ENCODE results near the gene MFSD2A. TPM values are rescaled to one million over a fixed set of nuclear protein-coding genes. Genes with fewer than 3 reads are reported as not detected.

MFSD2A gene
- polyA plus RNA-seq, 1 of the 3 experiments (the other 2 are of a cell fraction): 6.3 TPM

DNA sequence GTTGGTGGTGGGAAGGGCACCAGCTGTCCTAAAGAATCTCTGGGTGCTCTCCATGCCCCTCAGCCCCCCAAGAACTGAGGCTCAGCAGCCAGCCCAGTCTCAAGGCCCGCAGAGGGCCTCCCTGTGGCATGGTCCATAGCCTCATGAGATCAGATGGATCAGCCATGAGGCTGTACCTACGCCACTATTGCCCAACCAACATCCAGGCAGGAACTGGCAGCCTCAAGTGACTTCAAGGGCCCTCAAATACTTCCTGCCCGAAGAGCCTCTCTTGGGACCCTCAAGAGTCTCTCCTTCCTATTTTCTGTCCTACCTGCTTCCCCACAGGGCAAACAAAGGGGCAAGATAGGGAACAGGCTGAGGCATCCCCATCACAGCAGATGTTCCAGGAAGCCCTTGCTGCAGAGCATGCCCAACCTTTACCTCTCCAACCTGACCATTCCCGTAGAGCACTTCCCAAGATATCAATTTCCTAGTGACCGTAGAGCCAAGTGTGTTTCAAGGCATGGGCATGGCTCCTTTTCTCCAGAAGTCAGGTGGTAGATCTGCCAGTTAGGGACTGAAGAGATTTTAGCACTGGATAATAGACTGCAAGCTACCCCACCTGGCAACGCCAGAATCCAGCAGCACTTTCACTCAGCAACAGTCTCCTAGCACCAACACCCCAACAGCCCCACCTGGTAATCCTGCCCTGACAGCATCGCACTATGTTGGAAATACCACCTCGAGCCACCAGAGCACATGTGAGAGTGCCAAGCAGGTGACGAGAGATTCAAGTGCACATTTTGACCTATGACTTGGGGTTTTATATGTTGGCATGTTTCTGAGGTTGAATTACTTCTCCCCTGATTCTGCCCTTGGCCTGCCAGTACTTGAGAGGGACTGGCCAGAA lies 13.7 kb upstream of the MFSD2A start:
- CTCF ChIA-PET: interaction anchor here (1.7 kb wide), 1 partner anchor 22 kb away, joined by 7 read pairs; no protein-coding TSS in a partner anchor
- no peaks in the 10 kb centered on the region for H3K36me3 ChIP-seq (replicated peaks in 1 of 2; ENCODE audit: control insufficient read depth in 1 of 2, insufficient read depth in 2 of 2, low read length in 1 of 2)
- no peak overlapping the region for H3K4me2 ChIP-seq
- no peaks in the 10 kb centered on the region; a peak in 1 of 4 replicates for H3K4me1 ChIP-seq (ENCODE audit: control insufficient read depth in 1 of 2, insufficient read depth in 2 of 2, low read depth in 1 of 2, low read length in 1 of 2)
- H3K9me3 ChIP-seq: no peaks in the 10 kb centered on the region
- no peaks in the 10 kb centered on the region for H3K79me2 ChIP-seq (ENCODE audit: insufficient read depth)
- no peak for TF ChIP-seq TAF1 (IDR thresholded peaks at IDR 0.05; ENCODE audit: borderline replicate concordance, low read depth, low read length)
- TF ChIP-seq TEAD4 (IDR thresholded peaks at IDR 0.05; ENCODE audit: borderline replicate concordance, insufficient read depth): no peak
- TF ChIP-seq, protein P1, sequence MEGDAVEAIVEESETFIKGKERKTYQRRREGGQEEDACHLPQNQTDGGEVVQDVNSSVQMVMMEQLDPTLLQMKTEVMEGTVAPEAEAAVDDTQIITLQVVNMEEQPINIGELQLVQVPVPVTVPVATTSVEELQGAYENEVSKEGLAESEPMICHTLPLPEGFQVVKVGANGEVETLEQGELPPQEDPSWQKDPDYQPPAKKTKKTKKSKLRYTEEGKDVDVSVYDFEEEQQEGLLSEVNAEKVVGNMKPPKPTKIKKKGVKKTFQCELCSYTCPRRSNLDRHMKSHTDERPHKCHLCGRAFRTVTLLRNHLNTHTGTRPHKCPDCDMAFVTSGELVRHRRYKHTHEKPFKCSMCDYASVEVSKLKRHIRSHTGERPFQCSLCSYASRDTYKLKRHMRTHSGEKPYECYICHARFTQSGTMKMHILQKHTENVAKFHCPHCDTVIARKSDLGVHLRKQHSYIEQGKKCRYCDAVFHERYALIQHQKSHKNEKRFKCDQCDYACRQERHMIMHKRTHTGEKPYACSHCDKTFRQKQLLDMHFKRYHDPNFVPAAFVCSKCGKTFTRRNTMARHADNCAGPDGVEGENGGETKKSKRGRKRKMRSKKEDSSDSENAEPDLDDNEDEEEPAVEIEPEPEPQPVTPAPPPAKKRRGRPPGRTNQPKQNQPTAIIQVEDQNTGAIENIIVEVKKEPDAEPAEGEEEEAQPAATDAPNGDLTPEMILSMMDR (IDR thresholded peaks at IDR 0.05): no peak
- no peak for TF ChIP-seq GABPA (IDR thresholded peaks at IDR 0.05; ENCODE audit: low read depth)
- TF ChIP-seq RXRA (IDR thresholded peaks at IDR 0.05; ENCODE audit: borderline replicate concordance, low read depth): no peak
- TF ChIP-seq RAD21 (IDR thresholded peaks at IDR 0.05; ENCODE audit: low read length): no peak
- TF ChIP-seq TCF12 (IDR thresholded peaks at IDR 0.05): no peak
- no peak for TF ChIP-seq FOXJ3 (CRISPR knock-in tag; IDR thresholded peaks at IDR 0.05)
- no peak for TF ChIP-seq EP300 (IDR thresholded peaks at IDR 0.05; ENCODE audit: borderline replicate concordance in 1 of 2, low read depth in 1 of 2, low read length in 1 of 2)
- TF ChIP-seq, protein P2, sequence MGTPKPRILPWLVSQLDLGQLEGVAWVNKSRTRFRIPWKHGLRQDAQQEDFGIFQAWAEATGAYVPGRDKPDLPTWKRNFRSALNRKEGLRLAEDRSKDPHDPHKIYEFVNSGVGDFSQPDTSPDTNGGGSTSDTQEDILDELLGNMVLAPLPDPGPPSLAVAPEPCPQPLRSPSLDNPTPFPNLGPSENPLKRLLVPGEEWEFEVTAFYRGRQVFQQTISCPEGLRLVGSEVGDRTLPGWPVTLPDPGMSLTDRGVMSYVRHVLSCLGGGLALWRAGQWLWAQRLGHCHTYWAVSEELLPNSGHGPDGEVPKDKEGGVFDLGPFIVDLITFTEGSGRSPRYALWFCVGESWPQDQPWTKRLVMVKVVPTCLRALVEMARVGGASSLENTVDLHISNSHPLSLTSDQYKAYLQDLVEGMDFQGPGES (IDR thresholded peaks at IDR 0.05; ENCODE audit: low read depth, low read length): no peak
- TF ChIP-seq CHD2 (IDR thresholded peaks at IDR 0.05; ENCODE audit: low read length, partially characterized antibody): no peak
- TF ChIP-seq YY1 (IDR thresholded peaks at IDR 0.05; ENCODE audit: low read depth): no peak
- no peak for TF ChIP-seq NFIC (IDR thresholded peaks at IDR 0.05; ENCODE audit: borderline replicate concordance)
- TF ChIP-seq FOXM1 (IDR thresholded peaks at IDR 0.05; ENCODE audit: low read depth): no peak
- TF ChIP-seq, protein P3, sequence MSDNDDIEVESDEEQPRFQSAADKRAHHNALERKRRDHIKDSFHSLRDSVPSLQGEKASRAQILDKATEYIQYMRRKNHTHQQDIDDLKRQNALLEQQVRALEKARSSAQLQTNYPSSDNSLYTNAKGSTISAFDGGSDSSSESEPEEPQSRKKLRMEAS (IDR thresholded peaks at IDR 0.05; ENCODE audit: low read depth): no peak
- no peak for TF ChIP-seq SIN3A (IDR thresholded peaks at IDR 0.05; ENCODE audit: borderline replicate concordance, low read depth, low read length)
- TF ChIP-seq, protein P4, sequence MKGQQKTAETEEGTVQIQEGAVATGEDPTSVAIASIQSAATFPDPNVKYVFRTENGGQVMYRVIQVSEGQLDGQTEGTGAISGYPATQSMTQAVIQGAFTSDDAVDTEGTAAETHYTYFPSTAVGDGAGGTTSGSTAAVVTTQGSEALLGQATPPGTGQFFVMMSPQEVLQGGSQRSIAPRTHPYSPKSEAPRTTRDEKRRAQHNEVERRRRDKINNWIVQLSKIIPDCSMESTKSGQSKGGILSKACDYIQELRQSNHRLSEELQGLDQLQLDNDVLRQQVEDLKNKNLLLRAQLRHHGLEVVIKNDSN (IDR thresholded peaks at IDR 0.05; ENCODE audit: borderline replicate concordance, low read depth): no peak
- no peaks in the 10 kb centered on the region for H3K9me2 ChIP-seq
- no peak overlapping the region for H3K4me3 ChIP-seq (ENCODE audit: low read depth in 2 of 2, low read length in 1 of 2)
- no peak overlapping the region for H3K9ac ChIP-seq
- no peaks in the 10 kb centered on the region for H4K20me1 ChIP-seq (ENCODE audit: insufficient read depth)
- H3F3A ChIP-seq (replicated peaks; ENCODE audit: insufficient read depth): no peaks in the 10 kb centered on the region
- DNase-seq: no peak
- WGBS (ENCODE audit: low lambda C conversion rate): 51% methylated on average over 6 of the region's 9 CpGs
- POLR2A ChIA-PET: no interaction called here
- H3K27ac ChIP-seq (ENCODE audit: low read depth in 2 of 2, low read length in 1 of 2): no peak overlapping the region
- H2AFZ ChIP-seq (ENCODE audit: low read depth): no peak overlapping the region
- H3K27me3 ChIP-seq (ENCODE audit: insufficient read depth): peaks cover 5% of the 10 kb centered on the region; the same call in 1 of the 2 replicates

Data from SK-N-SH (cell line).